Measurements from ENCODE around the gene CELA3A.

DNA sequence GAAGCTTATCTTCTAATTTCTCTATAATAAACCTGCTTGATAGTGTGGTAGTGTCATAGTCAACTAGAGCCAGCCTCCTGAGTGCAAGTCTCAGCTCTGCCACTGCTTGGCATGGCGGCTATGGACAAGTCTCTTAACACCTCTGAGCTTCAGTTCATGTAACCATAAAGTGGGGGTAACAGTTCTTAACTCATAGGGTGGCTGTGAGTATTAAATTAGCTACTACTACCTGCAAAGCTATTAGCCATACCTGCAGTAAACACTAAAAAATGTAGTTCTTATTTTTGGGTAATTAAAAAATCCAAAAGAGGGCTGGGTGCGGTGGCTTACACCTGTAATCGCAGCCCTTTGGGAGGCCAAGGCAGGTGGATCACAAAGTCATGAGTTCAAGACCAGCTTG is 48.9 kb downstream of the CELA3A start:
- TF ChIP-seq, protein P1, sequence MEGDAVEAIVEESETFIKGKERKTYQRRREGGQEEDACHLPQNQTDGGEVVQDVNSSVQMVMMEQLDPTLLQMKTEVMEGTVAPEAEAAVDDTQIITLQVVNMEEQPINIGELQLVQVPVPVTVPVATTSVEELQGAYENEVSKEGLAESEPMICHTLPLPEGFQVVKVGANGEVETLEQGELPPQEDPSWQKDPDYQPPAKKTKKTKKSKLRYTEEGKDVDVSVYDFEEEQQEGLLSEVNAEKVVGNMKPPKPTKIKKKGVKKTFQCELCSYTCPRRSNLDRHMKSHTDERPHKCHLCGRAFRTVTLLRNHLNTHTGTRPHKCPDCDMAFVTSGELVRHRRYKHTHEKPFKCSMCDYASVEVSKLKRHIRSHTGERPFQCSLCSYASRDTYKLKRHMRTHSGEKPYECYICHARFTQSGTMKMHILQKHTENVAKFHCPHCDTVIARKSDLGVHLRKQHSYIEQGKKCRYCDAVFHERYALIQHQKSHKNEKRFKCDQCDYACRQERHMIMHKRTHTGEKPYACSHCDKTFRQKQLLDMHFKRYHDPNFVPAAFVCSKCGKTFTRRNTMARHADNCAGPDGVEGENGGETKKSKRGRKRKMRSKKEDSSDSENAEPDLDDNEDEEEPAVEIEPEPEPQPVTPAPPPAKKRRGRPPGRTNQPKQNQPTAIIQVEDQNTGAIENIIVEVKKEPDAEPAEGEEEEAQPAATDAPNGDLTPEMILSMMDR (IDR thresholded peaks at IDR 0.05; ENCODE audit: low read depth, low read length, poor library complexity, severe bottlenecking), result no peak
- TF ChIP-seq EZH2phosphoT487 (IDR thresholded peaks at IDR 0.05; ENCODE audit: borderline replicate concordance, low read length), result no peak
